Common myeloid progenitor, CD34-positive (primary cell): ENCODE measurements around the gene AGO4.
"Not testable (repeated sequence)": the region's sequence is repeated elsewhere in the genome, so short reads cannot be mapped to it uniquely, and the experiment has no call there.

ENCODE experiments used
- CTCF ChIA-PET: fragments of 350-600 bp; sonication (Branson Sonifier 250); formaldehyde crosslinking; loops from one replicate; lab custom pipeline; 2021; ENCODE audit warnings: antibody characterized with exemption; lab: Charles Lee
- POLR2A ChIA-PET: fragments of 350-600 bp; sonication (Branson Sonifier 250); formaldehyde crosslinking; loops from one replicate; lab custom pipeline; 2021; ENCODE audit warnings: antibody characterized with exemption; lab: Charles Lee
- DNase-seq, 3 donors: peaks; one replicate each; pipeline versions ENCODE4 v3.0.0 to v3.0.0-alpha.2; 2013
- H3K27ac ChIP-seq, 2 experiments: 1 replicate in 1 of 2; 2 replicates in 1 of 2; pipeline ENCODE4 v1.7.0; 2013; ENCODE audit warnings: inconsistent platforms in 2 of 2, low read length in 2 of 2, mild to moderate bottlenecking in 2 of 2, low read depth in 1 of 2, moderate library complexity in 1 of 2; ENCODE audit not compliant: severe bottlenecking in 2 of 2, insufficient read depth in 1 of 2, poor library complexity in 1 of 2
- H3K27me3 ChIP-seq, 5 experiments: replicated peaks in 2 of 5; 1 replicate in 3 of 5; 2 replicates in 2 of 5; pipeline versions ENCODE4 v1.6.1 to v1.7.0; 2013; ENCODE audit warnings: low read length in 4 of 5, mild to moderate bottlenecking in 2 of 5, moderate library complexity in 2 of 5, inconsistent platforms in 1 of 5; ENCODE audit not compliant: insufficient read depth in 5 of 5, control insufficient read depth in 4 of 5
- H3K36me3 ChIP-seq, 4 experiments: 1 replicate in 2 of 4; 2 replicates in 2 of 4; pipeline versions ENCODE4 v1.6.1 to v1.7.0; 2013; ENCODE audit warnings: low read length in 3 of 4, control low read depth in 1 of 4, mild to moderate bottlenecking in 1 of 4; ENCODE audit not compliant: control insufficient read depth in 4 of 4, insufficient read depth in 4 of 4
- H3K4me1 ChIP-seq, 4 experiments: 1 replicate in 3 of 4; 2 replicates in 1 of 4; pipeline versions ENCODE4 v1.6.1 to v1.7.1; 2013; ENCODE audit warnings: low read length in 3 of 4, mild to moderate bottlenecking in 3 of 4, control low read depth in 1 of 4, inconsistent platforms in 1 of 4, moderate library complexity in 1 of 4; ENCODE audit not compliant: control insufficient read depth in 4 of 4, insufficient read depth in 4 of 4; ENCODE audit errors: control extremely low read depth in 1 of 4
- H3K4me3 ChIP-seq, 7 experiments: 1 replicate in 4 of 7; 2 replicates in 3 of 7; pipeline versions ENCODE4 v1.5.1 to v1.7.0; 2013; ENCODE audit warnings: mild to moderate bottlenecking in 7 of 7, low read length in 6 of 7, moderate library complexity in 6 of 7, inconsistent platforms in 2 of 7, low read depth in 2 of 7, control low read depth in 1 of 7; ENCODE audit not compliant: insufficient read depth in 4 of 7, control insufficient read depth in 1 of 7; ENCODE audit errors: extremely low read depth in 1 of 7
- H3K9me3 ChIP-seq, 5 experiments: 1 replicate in 4 of 5; 2 replicates in 1 of 5; pipeline versions ENCODE4 v1.6.1 to v1.7.1; 2013; ENCODE audit warnings: low read length in 4 of 5, mild to moderate bottlenecking in 2 of 5, inconsistent platforms in 1 of 5, low read depth in 1 of 5, moderate library complexity in 1 of 5; ENCODE audit not compliant: control insufficient read depth in 4 of 5, insufficient read depth in 2 of 5; ENCODE audit errors: control extremely low read depth in 1 of 5
- WGBS: methylation state at CpG from one replicate; pipeline ENCODE4 v1.1.5; 2013; ENCODE audit not compliant: insufficient coverage; 5-methylcytosine and 5-hydroxymethylcytosine counted together

Gene AGO4

DNA sequence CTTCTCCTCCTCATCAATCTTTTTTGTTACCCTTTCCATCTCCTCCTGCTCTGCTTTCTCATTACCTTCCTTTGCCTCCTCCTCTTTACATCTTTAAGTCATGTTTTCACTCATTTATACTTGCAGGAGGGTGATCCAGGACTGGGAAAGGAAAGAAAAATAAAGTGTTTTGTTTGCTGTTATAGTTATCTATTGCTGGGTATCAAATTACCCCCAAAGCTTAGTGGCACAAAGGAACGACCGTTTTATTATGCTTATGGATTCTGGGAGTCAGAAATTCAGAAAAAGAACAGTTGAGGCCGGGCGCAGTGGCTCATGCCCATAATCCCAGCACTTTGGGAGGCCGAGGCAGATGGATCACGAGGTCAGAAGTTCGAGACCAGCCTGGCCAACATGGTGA is 12.5 kb upstream of the AGO4 start:
- 100% methylated on average over 7 of the region's 7 CpGs for WGBS
- Histone ChIP-seq H3K36me3 (no peaks in the 10 kb centered on the region), H3K27me3 (no peaks in the 10 kb centered on the region), H3K4me1 (peaks cover 0 to 6% (median 1%) of the 10 kb centered on the region in 4 experiments), H3K27ac (no peak overlapping the region), H3K9me3 (no peaks in the 10 kb centered on the region), H3K4me3 (no peak overlapping the region)
- ChIA-PET POLR2A (no interaction called here), CTCF (interaction anchor here (1.4 kb wide), 1 partner anchor 227 kb away, joined by 3 read pairs; no protein-coding TSS in a partner anchor)
- no peak for DNase-seq

DNA sequence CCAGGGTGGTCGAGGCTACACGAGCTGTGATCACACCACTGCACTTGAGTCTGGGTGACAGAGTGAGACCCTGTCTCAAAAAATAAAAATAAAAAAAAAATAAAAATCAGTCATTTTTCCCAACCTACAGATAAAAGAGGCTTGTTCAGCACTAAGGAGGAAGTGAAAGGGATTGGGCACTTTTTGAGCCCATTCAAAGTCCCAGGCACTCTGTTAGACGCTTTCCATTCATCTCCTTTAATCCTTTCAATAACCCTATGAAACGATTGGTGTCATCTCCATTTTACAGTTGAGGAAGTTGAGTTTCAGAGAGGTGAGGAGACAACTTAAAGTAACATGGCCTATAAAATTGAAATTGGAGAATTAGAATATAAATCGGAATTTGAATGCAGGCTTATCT is 10.4 kb upstream of the AGO4 start:
- ChIA-PET POLR2A (no interaction called here), CTCF (no interaction called here)
- Histone ChIP-seq H3K4me3 (no peak overlapping the region), H3K36me3 (no peaks in the 10 kb centered on the region), H3K4me1 (peaks cover 2 to 18% (median 12%) of the 10 kb centered on the region in 4 experiments), H3K27me3 (no peaks in the 10 kb centered on the region), H3K9me3 (no peaks in the 10 kb centered on the region), H3K27ac (no peak overlapping the region)
- WGBS, result no CpG with 5 or more reads among the region's 5 CpGs
- no peak for DNase-seq

DNA sequence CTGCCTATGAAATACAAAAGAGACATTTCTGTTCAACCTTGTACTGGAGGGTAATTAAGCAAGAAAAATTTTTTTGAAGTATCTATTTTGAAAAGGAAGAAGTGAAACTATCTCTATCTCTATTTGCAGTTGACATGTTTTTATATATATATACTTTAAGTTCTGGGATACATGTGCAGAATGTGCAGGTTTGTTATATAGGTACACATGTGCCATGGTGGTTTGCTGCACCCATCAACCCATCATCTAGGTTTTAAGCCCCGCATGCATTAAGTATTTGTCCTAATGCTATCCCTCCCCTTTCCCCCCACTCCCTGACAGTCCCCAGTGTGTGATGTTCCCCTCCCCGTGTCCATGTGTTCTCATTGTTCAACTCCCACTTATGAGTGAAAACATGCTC is 9.8 kb upstream of the AGO4 start:
- H3K9me3 ChIP-seq, H3K27me3 ChIP-seq, POLR2A ChIA-PET, H3K27ac ChIP-seq, H3K36me3 ChIP-seq, H3K4me3 ChIP-seq, DNase-seq: not testable (repeated sequence)
- WGBS, result no CpG with 5 or more reads among the region's 2 CpGs
- peaks cover 2 to 18% (median 12%) of the 10 kb centered on the region in 4 experiments for H3K4me1 ChIP-seq
- CTCF ChIA-PET, result interaction anchor here (0.9 kb wide), 1 partner anchor 23 kb away, joined by 3 read pairs; no protein-coding TSS in a partner anchor

DNA sequence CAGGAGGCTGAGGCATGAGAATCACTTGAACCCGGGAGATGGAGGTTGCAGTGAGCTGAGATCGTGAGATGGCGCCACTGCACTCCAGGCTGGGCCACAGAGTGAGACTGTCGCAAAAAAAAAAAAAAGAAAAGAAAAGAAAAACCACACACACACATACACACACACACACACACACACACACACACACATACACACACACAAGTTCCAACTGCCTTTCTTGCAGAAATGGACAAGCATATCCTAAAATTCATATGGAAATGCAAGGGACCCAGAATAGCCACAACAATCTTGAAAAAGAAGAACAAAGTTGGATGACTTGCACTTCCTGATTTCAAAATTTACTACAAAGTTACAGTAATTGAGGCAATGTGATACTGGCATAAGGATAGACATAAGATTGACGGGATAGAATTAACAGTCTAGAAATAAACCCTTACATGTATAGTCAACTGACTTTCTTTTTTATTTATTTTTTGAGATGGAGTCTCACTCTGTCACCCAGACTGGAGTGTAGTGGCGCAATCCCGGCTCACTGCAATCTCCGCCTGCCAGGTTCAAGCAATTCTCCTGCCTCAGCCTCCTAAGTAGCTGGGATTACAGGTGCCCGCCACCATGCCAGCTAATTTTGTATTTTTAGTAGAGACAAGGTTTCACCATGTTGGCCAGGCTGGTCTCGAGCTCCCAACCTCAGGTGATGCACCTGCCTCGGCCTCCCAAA is 7.5 kb upstream of the AGO4 start:
- H3K4me3 ChIP-seq, CTCF ChIA-PET, POLR2A ChIA-PET, H3K36me3 ChIP-seq, H3K27me3 ChIP-seq, H3K27ac ChIP-seq, H3K9me3 ChIP-seq: not testable (repeated sequence)
- H3K4me1 ChIP-seq, result peaks cover 4 to 36% (median 21%) of the 10 kb centered on the region in 4 experiments
- DNase-seq, result peak; percentile 50 to 92 (median 88)
- 83% methylated on average over 6 of the region's 11 CpGs for WGBS

DNA sequence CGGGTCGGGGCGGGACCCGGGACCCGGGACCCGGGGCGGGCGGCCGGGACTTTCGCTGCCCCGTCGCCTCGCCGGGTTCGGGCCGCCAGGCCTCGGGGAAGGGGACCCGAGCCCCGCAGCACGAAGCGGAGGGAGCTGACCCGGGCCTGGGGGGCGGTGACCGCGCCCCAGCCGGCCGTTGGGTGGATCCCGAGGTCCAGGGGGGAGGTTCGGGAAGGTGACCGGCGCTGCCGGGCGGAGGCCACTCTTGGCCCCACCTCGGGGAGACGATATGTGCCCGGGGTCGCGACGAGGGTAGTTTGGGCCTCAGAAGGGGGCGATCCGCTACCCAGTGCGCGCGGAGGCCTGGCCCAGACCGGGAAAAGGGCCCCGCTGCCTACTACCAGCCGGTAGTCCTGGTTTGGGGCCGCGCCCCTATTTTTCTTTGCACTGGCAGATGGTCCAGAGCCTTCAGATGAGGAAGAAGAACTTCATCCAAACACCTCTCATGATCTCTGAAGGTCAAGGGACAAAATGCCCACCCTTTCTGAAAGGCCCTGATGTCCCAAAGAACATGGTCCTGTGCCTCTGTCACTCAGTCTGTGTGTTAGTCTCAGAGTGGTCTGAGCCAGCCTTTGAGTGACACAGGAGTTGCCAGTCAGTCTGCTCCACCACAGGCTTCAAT is 766 bp downstream of the AGO4 start:
- WGBS, result 0% methylated on average over 27 of the region's 49 CpGs
- Histone ChIP-seq H3K36me3 (no peaks in the 10 kb centered on the region), H3K27me3 (no peaks in the 10 kb centered on the region), H3K27ac (peak overlapping the region; percentile 77 to 90), H3K4me3 (peak overlapping the region; percentile 77 to 92 (median 86)), H3K4me1 (peaks cover 13 to 37% (median 24%) of the 10 kb centered on the region in 4 experiments), H3K9me3 (no peaks in the 10 kb centered on the region)
- CTCF ChIA-PET, result interaction anchor here (1.3 kb wide), 1 partner anchor 93 kb away, joined by 4 read pairs; no protein-coding TSS in a partner anchor
- peak; percentile 10 to 54 (median 42) for DNase-seq
- POLR2A ChIA-PET, result no interaction called here

DNA sequence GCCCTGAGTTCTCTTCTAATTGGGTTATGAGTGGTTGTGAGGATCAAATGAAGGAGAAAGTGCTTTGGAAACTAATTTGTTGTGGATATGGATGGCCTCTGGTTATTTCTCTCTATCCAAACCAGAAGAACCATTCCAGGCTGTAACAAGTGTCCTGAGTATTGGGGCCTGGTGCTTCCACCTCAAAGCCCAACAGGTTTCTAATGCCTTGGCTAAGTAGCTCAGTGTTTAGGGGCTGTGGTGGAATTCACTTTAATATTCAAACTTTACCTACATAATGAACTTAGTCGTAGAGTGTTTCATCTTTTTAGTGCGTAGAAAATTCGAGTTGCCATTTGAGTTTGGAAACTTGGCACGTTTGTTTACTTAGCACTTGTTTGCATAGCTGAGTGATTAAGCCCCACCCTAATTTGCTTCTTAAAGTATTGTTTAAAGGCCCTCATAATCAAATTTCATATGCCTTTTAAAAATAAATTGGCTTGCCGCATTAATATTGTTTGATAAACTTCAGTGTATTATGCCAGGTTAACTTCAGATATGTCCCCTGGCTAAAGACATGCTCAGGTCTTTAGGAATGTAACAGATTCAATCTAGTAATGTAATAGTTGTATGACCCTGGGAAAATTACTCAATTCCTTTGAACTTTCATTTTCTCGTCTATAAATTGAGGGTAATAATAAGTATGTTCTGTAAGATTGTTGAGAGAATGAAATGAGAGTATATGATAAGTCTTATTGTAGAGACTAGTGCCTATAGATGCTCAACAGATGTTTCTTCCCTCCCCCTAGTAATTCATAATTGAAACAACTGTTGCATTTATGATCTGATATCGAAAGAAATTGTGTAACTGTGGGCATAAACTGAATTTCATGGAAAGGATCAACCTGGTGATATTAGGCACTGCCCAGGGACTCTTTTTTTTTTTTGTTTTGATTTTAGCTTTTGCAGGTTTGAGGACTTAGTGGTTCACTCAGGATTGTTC is 1.6 kb downstream of the AGO4 start:
- WGBS, result 87% methylated on average over 3 of the region's 7 CpGs
- POLR2A ChIA-PET, result no interaction called here

More for the DNA sequence above, 1.6 kb downstream of the AGO4 start:
- H3K27ac ChIP-seq, result peak overlapping the region; percentile 77 to 90
- H3K36me3 ChIP-seq, result no peaks in the 10 kb centered on the region
- DNase-seq, result no peak
- H3K9me3 ChIP-seq, result no peaks in the 10 kb centered on the region
- peak overlapping the region; percentile 77 to 92 (median 86) for H3K4me3 ChIP-seq
- CTCF ChIA-PET, result interaction anchor here (1.2 to 1.3 kb wide), 2 partner anchors 12 to 94 kb away, joined by 3 to 4 read pairs; no protein-coding TSS in a partner anchor
- H3K27me3 ChIP-seq, result no peaks in the 10 kb centered on the region
- H3K4me1 ChIP-seq, result peaks cover 13 to 29% (median 20%) of the 10 kb centered on the region in 4 experiments
